Cardiac muscle cell (in vitro differentiated cells and primary cell): Measurements from ENCODE around the gene SYNRG. TPM values are rescaled to one million over a fixed set of nuclear protein-coding genes. Genes with fewer than 3 reads are reported as not detected.

Source experiments
- DNase-seq, 2 donors: peaks; one replicate each; pipeline versions ENCODE4 v3.0.0 to v3.0.0-alpha.2; 2010 to 2017; ENCODE audit warnings: low read depth in 1 of 2, low spot score in 1 of 2
- H3K27ac ChIP-seq: fragments of 200-600 bp; sonication (generic); 2 replicates; pipeline ENCODE4 v1.5.1; 2016
- H3K27me3 ChIP-seq: fragments of 200-600 bp; sonication (generic); 2 replicates; pipeline ENCODE4 v1.6.0; 2016; ENCODE audit warnings: control low read depth
- H3K36me3 ChIP-seq: fragments of 200-600 bp; sonication (generic); 2 replicates; pipeline ENCODE4 v1.5.1; 2016; ENCODE audit warnings: control low read depth
- H3K4me1 ChIP-seq: fragments of 200-600 bp; sonication (generic); 2 replicates; pipeline ENCODE4 v1.8.1; 2017; ENCODE audit warnings: low read depth, mild to moderate bottlenecking, mixed run types
- H3K4me3 ChIP-seq: fragments of 200-600 bp; sonication (generic); 2 replicates; pipeline ENCODE4 v1.5.1; 2016; ENCODE audit warnings: mild to moderate bottlenecking
- H3K9me3 ChIP-seq: fragments of 200-600 bp; sonication (generic); 2 replicates; pipeline ENCODE4 v1.5.1; 2017; ENCODE audit warnings: low read depth, mild to moderate bottlenecking, control low read depth
- polyA plus RNA-seq: library from polyadenylated mRNA; unstranded; fragments of >200 nt; fragmentation: Nextera tagmentation; extraction: Ambion mirVana; gene quantifications from 2 replicates; pipeline ENCODE4 v1.2.1, GENCODE V29; 2016
- total RNA-seq: library from RNA; depleted of rRNA; stranded (reverse); fragments of >200 nt; gene quantifications from 2 replicates; pipeline ENCODE4 v1.2.3, GENCODE V29; 2016
- TF ChIP-seq, protein P1 (sequence below): IDR thresholded peaks from 2 replicates; pipeline ENCODE4 v1.5.1; 2012; ENCODE audit warnings: low read depth, mild to moderate bottlenecking, low read length

The SYNRG gene
- total and polyA plus RNA-seq, 2 experiments from 2014 or later: 13.7 to 26.1 TPM

DNA sequence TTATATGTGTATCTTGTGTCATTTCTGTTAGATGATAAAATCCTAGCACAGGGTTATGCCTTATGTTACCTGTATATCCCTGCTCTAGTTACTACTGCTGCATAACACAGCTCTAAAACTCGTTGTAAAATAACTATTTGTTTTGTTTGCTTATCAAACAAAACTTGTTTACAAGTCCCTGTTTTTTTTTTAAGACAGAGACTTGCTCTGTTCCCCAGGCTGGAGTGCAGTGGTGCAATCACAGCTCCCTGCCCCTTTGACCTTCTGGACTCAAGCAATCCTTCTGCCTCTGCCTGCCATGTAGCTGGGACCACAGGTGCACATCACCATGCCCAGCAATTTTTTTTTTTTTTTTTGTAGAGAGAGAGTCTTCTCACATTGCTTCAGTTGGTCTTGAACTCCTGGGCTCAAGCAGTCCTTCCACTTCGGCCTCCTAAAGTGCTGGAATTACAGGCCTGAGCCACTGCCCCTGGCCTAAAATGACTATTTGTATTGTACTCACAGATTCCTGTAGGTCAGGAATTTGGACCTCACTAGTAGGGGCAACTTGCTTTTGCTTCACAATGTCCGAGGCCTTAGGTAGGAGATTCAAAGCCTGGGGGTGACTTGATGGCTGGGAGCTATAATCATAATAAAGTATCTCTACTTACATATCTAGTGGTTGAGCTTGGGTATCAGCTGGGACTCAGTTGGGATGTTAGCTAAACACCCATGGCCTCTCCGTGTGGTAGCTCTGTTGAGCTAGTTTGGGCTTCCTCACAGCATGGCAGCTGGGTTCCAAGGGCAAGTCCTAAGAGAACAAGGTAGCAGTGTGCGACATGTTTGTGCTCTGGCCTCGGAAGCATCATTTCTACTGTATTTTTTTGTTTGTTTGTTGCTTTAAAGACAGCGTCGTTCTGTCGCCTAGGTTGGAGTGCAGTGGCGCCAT, 106.9 kb downstream of the SYNRG start:
- H3K4me3 ChIP-seq: no peak overlapping the region
- no peaks in the 10 kb centered on the region for H3K9me3 ChIP-seq
- H3K4me1 ChIP-seq: no peaks in the 10 kb centered on the region
- H3K27me3 ChIP-seq: no peaks in the 10 kb centered on the region
- DNase-seq: no peak
- H3K27ac ChIP-seq: no peak overlapping the region
- TF ChIP-seq, protein P1, sequence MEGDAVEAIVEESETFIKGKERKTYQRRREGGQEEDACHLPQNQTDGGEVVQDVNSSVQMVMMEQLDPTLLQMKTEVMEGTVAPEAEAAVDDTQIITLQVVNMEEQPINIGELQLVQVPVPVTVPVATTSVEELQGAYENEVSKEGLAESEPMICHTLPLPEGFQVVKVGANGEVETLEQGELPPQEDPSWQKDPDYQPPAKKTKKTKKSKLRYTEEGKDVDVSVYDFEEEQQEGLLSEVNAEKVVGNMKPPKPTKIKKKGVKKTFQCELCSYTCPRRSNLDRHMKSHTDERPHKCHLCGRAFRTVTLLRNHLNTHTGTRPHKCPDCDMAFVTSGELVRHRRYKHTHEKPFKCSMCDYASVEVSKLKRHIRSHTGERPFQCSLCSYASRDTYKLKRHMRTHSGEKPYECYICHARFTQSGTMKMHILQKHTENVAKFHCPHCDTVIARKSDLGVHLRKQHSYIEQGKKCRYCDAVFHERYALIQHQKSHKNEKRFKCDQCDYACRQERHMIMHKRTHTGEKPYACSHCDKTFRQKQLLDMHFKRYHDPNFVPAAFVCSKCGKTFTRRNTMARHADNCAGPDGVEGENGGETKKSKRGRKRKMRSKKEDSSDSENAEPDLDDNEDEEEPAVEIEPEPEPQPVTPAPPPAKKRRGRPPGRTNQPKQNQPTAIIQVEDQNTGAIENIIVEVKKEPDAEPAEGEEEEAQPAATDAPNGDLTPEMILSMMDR: no peak
- no peaks in the 10 kb centered on the region for H3K36me3 ChIP-seq

DNA sequence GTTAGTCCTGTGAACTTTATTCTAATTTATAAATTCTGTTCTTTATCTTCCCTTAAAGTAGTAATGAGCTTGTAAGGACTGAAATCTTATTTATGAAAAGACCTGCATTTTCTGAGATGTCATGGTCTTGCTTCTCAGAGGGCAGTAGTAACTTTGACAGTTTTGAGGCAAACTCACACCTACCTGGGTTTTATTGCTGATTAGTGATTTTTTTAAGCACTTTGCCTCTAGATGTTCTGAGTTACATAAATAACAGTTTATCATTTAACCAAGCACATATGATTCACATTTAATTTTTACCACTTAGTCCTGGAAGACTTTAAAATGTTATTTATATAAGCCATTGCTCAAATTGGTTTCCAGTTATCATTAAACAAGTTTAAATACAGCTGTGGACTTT, 108.8 kb downstream of the SYNRG start:
- Histone ChIP-seq H3K36me3 (no peaks in the 10 kb centered on the region), H3K27ac (no peak overlapping the region), H3K9me3 (no peaks in the 10 kb centered on the region), H3K27me3 (no peaks in the 10 kb centered on the region), H3K4me1 (no peaks in the 10 kb centered on the region), H3K4me3 (no peak overlapping the region)
- no peak for DNase-seq
- TF ChIP-seq, protein P1: no peak

DNA sequence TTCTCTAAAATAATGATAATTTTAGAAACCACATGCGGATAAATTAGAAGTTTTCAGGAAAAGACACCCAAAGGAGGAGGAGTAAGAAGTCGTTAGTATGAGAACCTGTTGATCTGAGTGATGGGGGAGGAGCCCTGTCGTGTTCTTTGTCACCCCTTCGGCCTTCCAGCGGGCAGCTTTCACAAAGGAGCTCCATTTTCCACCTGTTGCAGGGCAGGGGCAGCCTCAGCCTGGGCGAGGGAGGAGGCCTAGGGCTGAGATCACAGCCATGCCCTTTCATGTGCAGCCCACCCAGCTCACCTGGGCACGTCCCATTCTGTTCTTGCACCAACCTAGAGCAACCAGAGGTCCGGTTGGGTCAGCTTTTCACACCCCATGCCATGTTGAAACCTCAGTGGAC, 114.2 kb downstream of the SYNRG start:
- TF ChIP-seq, protein P1: no peak

DNA sequence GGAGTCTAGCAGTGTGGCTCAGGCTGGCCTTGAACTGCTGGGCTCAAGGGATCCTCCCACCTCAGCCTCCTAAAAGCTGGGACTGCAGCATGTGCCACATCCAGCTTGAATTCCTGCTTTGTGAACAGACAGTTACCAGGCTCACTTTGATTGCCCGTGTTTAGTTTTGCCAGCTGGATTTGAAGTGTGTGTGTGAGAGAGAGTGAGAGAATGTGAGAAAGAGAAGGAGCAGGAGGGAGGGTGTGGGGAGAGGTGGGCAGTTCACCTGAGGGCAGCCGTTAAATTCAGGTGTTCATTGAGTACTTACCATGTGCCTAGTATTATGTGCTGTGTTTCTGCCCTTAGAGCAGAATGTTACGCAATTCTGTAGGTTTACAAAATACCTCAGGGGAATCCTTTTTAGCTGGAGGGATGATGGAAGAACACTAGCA, 114.8 kb downstream of the SYNRG start:
- no peaks in the 10 kb centered on the region for H3K27me3 ChIP-seq
- no peaks in the 10 kb centered on the region for H3K36me3 ChIP-seq
- peaks cover 20% of the 10 kb centered on the region for H3K4me1 ChIP-seq
- H3K27ac ChIP-seq: no peak overlapping the region
- TF ChIP-seq, protein P1: no peak
- DNase-seq: peak in 1 of 2 donors; percentile 47
- H3K4me3 ChIP-seq: no peak overlapping the region
- H3K9me3 ChIP-seq: no peaks in the 10 kb centered on the region

More for the DNA sequence above, 114.2 kb downstream of the SYNRG start:
- Histone ChIP-seq H3K9me3 (no peaks in the 10 kb centered on the region), H3K27ac (no peak overlapping the region), H3K4me1 (peaks cover 20% of the 10 kb centered on the region), H3K4me3 (no peak overlapping the region), H3K27me3 (no peaks in the 10 kb centered on the region), H3K36me3 (no peaks in the 10 kb centered on the region)
- DNase-seq: no peak

DNA sequence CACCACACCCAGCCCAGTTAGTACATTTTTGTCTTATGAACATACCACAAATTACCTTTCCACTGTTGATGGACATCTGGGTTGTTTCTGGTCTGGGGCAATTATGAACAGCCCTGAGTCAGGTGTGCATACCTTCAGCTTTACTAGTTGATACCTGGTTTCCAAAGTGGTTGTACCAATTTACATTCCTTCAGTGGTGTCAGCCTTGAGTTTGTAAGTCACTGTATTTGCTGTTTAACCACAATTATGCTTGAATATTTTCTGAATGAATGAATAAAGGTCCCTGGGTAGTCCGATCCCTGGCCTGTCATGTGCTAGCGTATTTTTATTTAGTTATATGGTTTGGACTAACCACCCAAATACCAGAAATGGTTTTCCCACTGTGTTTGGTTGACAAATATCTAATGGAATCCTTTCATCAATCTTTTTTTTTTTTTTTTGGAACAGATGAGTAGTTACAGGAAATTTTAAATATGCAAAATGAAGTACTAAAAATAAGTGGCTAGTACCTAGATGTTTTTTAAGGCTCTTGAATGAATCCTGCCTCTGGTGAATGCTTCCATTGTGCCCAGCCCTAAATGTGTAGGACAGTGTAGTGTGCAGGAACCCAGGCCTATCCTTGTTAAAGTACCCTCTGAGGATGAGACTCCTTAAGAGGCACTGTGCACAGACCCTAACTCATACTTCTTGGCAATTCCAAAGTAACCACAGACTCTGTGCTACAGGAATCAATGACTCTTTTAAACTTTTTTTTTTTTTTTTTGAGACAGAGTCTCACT, 115.8 kb downstream of the SYNRG start:
- Histone ChIP-seq H3K36me3 (no peaks in the 10 kb centered on the region), H3K27me3 (no peaks in the 10 kb centered on the region), H3K4me1 (peaks cover 22% of the 10 kb centered on the region), H3K27ac (no peak overlapping the region), H3K4me3 (no peak overlapping the region), H3K9me3 (no peaks in the 10 kb centered on the region)
- DNase-seq: peak in 1 of 2 donors; percentile 56
- TF ChIP-seq, protein P1: no peak
